Activated CD8-positive, alpha-beta T cell treated with anti-CD3 and anti-CD28 coated beads for 36 hours (primary cell): ENCODE measurements around the gene CDH12. TPM values are rescaled to one million over a fixed set of nuclear protein-coding genes. Genes with fewer than 3 reads are reported as not detected.
"Not testable (repeated sequence)": the region's sequence is repeated elsewhere in the genome, so short reads cannot be mapped to it uniquely, and the experiment has no call there.

Source experiments
- ATAC-seq: fragments of 200-7000 bp; cut with Tn5 transposase; one replicate; pipeline ENCODE4 v1.10.0; 2021; ENCODE audit warnings: mild to moderate bottlenecking, moderate library complexity
- CTCF ChIA-PET: fragments of 350-600 bp; sonication (Branson Sonifier 250); formaldehyde crosslinking; loops from one replicate; lab custom pipeline; 2021; ENCODE audit warnings: antibody characterized with exemption; lab: Charles Lee
- POLR2A ChIA-PET: fragments of 350-600 bp; sonication (Branson Sonifier 250); formaldehyde crosslinking; loops from one replicate; lab custom pipeline; 2021; ENCODE audit warnings: antibody characterized with exemption; lab: Charles Lee
- DNase-seq: peaks from one replicate; pipeline ENCODE4 v3.0.0-alpha.2; 2020
- H3K27ac Mint-ChIP-seq: one replicate; pipeline ENCODE4 v1.8.0; 2021; ENCODE audit warnings: mild to moderate bottlenecking, mixed read lengths
- H3K27me3 Mint-ChIP-seq: one replicate; pipeline ENCODE4 v1.8.0; 2021; ENCODE audit warnings: mixed read lengths
- H3K36me3 Mint-ChIP-seq: one replicate; pipeline ENCODE4 v1.8.0; 2021; ENCODE audit warnings: low read depth, mixed read lengths
- H3K4me1 Mint-ChIP-seq: one replicate; pipeline ENCODE4 v1.8.0; 2021; ENCODE audit warnings: low read depth, mixed read lengths
- H3K4me3 Mint-ChIP-seq: one replicate; pipeline ENCODE4 v1.8.0; 2021; ENCODE audit warnings: mild to moderate bottlenecking, moderate library complexity, mixed read lengths
- H3K9me3 Mint-ChIP-seq: one replicate; pipeline ENCODE4 v1.8.0; 2021; ENCODE audit warnings: mixed read lengths
- CTCF ChIP-seq: fragments of 200-600 bp; IDR thresholded peaks from one replicate; pipeline ENCODE4 v1.8.0; 2022; ENCODE audit warnings: antibody characterized with exemption, mild to moderate bottlenecking
- intact Hi-C: fragments of 100-400 bp; cut with micrococcal nuclease; formaldehyde crosslinking; loops from one replicate; pipeline ENCODE4 v1.10.0; 2022
- total RNA-seq, 2 experiments: library from RNA; stranded (reverse); gene quantifications; one replicate each; pipeline ENCODE4 v1.2.3, GENCODE V29; 2021

Gene CDH12
- total RNA-seq, 2 experiments from 2014 or later = not detected

DNA sequence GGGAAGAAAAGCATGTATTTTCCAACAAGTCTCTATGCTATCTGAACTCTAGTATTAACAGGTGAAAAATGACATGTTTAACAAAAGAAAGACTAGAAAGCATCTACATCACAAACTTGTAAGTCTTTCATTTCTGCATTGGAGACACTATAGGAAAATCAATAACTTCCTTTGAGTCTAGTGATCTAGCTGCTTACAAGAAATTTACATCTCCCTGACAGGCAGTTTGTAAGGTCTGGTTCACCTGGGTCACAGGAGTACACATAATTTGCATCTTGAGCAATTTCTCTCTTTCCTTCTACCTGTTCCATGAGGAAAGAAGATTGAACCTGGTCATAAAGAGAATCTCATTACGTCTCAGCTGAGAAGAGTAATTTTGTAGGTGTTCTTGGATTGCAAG, 696.2 kb downstream of the CDH12 start:
- H3K4me1 Mint-ChIP-seq, H3K9me3 Mint-ChIP-seq, H3K36me3 Mint-ChIP-seq, H3K4me3 Mint-ChIP-seq, H3K27ac Mint-ChIP-seq, H3K27me3 Mint-ChIP-seq, intact Hi-C loops, CTCF ChIA-PET, ATAC-seq, DNase-seq, POLR2A ChIA-PET: not testable (repeated sequence)

- H3K9me3 Mint-ChIP-seq, ATAC-seq, POLR2A ChIA-PET: not testable (repeated sequence)
Observed at GRCh38 chr5:22154779-22155178, 698.4 kb downstream of the CDH12 start.

DNA sequence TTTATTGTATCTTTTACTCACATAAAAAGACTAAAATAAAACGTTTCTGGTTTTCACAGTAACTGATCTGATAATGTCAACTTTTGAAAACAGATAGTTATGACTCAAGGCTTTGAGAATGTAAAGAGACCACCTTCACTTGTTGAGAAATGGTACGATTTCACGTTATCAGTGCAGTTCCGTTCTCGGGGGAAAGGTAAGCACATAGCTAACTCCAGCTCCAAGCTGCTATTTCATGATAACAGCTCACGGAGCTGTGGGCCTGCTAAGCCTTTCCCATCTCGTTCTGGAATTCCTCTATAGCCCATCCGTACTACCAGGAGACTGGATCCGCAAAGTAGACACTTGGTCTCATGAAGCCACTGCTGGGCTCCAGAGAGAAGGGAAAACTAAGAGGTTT, 701.3 kb downstream of the CDH12 start:
- H3K27ac Mint-ChIP-seq, H3K4me1 Mint-ChIP-seq, H3K27me3 Mint-ChIP-seq, intact Hi-C loops, CTCF ChIA-PET, H3K4me3 Mint-ChIP-seq, H3K9me3 Mint-ChIP-seq, H3K36me3 Mint-ChIP-seq, DNase-seq, ATAC-seq, POLR2A ChIA-PET: not testable (repeated sequence)

More at GRCh38 chr5:22154779-22155178, 698.4 kb downstream of the CDH12 start:
- DNase-seq, H3K27me3 Mint-ChIP-seq, H3K4me3 Mint-ChIP-seq, intact Hi-C loops, H3K27ac Mint-ChIP-seq, H3K36me3 Mint-ChIP-seq, CTCF ChIA-PET, H3K4me1 Mint-ChIP-seq: not testable (repeated sequence)

DNA sequence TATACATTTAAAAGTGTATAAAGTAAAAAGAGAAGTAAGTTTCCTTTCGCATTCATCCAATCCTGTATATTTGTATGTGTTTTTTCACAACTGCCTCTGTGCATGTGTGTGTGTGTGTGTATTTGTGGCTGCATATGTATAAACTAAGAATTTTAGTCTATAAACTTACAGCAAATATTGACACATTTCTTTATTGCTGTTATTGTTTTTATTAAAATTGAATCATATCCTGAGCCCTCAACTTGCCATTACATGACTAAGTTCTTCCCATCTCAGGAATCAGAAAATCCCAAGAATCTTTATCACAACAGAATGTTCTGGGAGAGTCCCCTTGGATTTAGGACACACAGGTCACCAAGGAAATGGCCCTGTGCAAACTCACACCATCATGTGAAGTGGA, 712.7 kb downstream of the CDH12 start:
- intact Hi-C loops, CTCF ChIA-PET, DNase-seq, H3K4me3 Mint-ChIP-seq, ATAC-seq, POLR2A ChIA-PET, H3K9me3 Mint-ChIP-seq, H3K36me3 Mint-ChIP-seq, H3K27ac Mint-ChIP-seq, H3K4me1 Mint-ChIP-seq, H3K27me3 Mint-ChIP-seq: not testable (repeated sequence)

DNA sequence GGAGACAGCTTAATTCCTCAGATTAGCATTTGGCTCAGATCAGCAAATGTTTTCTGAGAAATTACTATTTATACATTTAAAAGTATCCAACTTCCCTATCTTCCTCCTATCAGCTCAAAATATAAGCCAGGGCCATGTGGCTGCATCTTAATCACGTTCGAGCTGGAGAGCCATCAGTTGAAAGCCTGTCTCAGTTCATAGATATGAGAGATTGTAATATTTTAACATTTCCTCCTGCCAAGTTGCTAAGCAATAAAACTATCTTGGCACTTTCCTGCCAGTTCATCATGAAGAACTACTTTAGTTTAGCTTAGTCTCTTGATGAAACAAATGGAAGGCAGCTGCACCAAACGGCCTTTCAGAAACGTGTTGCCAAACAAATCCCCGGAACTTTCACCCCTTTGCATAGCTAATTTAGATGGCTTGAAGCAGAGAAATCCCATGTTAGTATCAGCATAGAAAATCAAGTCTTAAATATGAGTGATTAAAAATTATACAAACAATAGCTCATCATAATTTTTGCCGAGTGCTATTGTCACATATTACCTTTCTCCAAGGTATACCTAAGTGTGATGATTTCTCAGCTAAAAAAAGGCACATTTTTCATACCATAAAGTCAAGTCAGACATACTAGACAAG, 713.4 kb downstream of the CDH12 start:
- intact Hi-C loops, POLR2A ChIA-PET, H3K4me3 Mint-ChIP-seq, H3K27me3 Mint-ChIP-seq, H3K9me3 Mint-ChIP-seq, H3K36me3 Mint-ChIP-seq, CTCF ChIA-PET, H3K4me1 Mint-ChIP-seq, H3K27ac Mint-ChIP-seq, ATAC-seq, DNase-seq: not testable (repeated sequence)

- H3K36me3 Mint-ChIP-seq = no peaks in the 10 kb centered on the region
- peaks cover 4% of the 10 kb centered on the region for H3K9me3 Mint-ChIP-seq
- ChIA-PET CTCF (no interaction called here), POLR2A (no interaction called here)
- TF ChIP-seq CTCF = no peak
- H3K27me3 Mint-ChIP-seq = no peaks in the 10 kb centered on the region
- intact Hi-C loops = no loop called here
- DNase-seq = no peak
- H3K27ac Mint-ChIP-seq = no peak overlapping the region
- no peak for ATAC-seq
- H3K4me1 Mint-ChIP-seq = no peaks in the 10 kb centered on the region
- H3K4me3 Mint-ChIP-seq = no peak overlapping the region
Observed at GRCh38 chr5:22111320-22111719, 741.8 kb downstream of the CDH12 start.

DNA sequence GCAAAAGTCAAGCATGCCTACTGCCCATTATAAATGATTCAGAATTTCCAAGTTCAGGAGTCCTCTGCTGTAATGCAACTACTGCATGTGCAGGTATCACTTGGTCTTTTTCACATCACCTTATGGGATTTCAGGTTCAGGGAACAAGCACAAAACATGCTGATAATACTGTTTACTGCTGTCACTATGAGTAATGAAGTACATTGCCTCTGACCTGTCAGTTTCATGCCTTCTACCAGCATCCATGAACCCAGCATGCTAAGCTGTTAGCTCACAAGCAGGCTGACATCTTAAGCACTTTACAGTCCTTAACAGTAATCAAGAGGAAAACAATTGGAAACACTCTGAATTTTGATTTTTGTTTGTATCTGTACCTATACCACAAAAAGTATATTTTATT, 743.8 kb downstream of the CDH12 start:
- CTCF ChIA-PET = no interaction called here
- POLR2A ChIA-PET = no interaction called here
- intact Hi-C loops = no loop called here

More for the DNA sequence above, 743.8 kb downstream of the CDH12 start:
- peaks cover 4% of the 10 kb centered on the region for H3K9me3 Mint-ChIP-seq
- no peaks in the 10 kb centered on the region for H3K4me1 Mint-ChIP-seq
- H3K27me3 Mint-ChIP-seq = no peaks in the 10 kb centered on the region
- no peaks in the 10 kb centered on the region for H3K36me3 Mint-ChIP-seq
- ATAC-seq (no peak), DNase-seq (no peak)
- TF ChIP-seq CTCF = no peak
- no peak overlapping the region for H3K27ac Mint-ChIP-seq
- no peak overlapping the region for H3K4me3 Mint-ChIP-seq
